ENCODE measurements around the gene SMARCA2.

The SMARCA2 gene

GRCh38 chr9:2199999-2200796 is 185.1 kb downstream of the SMARCA2 start:
- in situ Hi-C loops (cut with MboI; ENCODE audit: low sequenced_read_pairs) = no loop called here

DNA sequence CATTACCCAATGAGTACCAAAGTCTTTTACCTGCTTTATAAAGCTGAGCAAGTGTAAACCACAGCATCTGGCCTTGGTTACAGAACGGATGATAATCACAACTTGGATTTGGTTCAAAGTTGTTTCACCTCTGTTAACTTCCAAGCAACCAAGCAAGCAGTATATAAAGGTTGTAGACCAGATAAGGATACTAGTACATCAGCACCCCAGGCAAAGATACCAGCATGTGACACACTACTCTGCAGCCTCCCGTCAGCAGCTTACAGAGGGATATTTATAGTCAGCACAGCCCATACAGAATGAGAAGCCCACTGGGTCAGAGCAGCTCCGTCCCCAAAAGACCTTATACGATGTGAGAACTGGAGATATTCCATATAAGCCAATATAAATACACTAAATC is 193.3 kb downstream of the SMARCA2 start:
- in situ Hi-C loops (cut with MboI; ENCODE audit: low sequenced_read_pairs) = no loop called here

GRCh38 chr9:2208991-2209390 is 193.8 kb downstream of the SMARCA2 start:
- in situ Hi-C loops (cut with MboI; ENCODE audit: low sequenced_read_pairs) = no loop called here

- in situ Hi-C loops (cut with MboI; ENCODE audit: low sequenced_read_pairs) = no loop called here
Observed at GRCh38 chr9:2209400-2209799, 194.3 kb downstream of the SMARCA2 start.

GRCh38 chr9:2210201-2210600 is 195.1 kb downstream of the SMARCA2 start:
- in situ Hi-C loops (cut with MboI; ENCODE audit: low sequenced_read_pairs) = no loop called here

DNA sequence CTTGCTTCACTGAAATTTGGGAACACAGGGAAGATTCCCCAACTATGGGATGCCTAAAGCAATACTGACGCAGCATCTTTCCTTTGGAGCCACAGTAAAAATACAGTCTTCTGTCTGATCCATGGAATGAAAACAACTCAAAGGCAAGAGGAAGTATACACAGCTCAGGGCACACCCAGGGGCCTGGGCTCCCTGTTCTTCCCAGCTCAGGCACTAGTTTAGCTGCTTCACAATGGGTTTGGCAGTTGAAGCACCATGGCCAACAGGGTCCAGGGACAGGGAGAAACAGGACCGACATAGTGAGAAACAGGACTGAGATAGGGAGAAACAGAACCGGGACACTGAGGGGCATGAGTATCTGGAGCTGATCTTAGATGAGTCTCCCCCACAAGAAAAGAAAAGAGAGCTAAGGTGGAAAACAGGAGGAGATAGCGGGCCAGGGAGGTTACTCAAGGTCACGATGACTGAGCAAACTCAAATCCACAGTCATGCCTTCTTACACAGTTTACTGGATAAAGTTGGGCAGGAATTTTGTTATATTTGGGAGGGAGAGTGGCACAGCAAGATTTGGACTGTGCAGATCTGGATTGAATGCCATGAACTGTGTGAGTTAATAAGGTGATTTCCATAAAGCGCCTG is 198.8 kb downstream of the SMARCA2 start:
- in situ Hi-C loops (cut with MboI; ENCODE audit: low sequenced_read_pairs) = no loop called here

DNA sequence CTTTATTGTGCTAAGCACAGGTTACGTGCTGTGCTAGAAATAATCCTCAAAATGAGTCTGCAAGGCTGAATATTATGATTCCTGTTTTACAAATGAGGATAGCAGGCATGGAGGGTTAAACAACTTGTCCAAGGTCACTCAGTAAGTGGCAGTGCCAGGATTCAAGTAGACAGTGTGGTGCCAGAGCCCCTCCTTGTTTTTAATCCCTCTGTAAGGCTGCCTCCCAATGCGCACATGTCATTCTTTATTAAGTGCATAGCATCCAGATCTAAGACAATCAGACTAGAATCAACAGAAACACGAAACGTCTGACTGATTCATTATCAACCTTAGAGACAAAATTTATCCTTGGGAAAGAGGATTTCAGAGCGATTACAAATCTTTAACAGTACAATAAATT is 199.6 kb downstream of the SMARCA2 start:
- in situ Hi-C loops (cut with MboI; ENCODE audit: low sequenced_read_pairs) = no loop called here

- in situ Hi-C loops (cut with MboI; ENCODE audit: low sequenced_read_pairs) = no loop called here
Observed at GRCh38 chr9:2215921-2216441, 200.8 kb downstream of the SMARCA2 start.

DNA sequence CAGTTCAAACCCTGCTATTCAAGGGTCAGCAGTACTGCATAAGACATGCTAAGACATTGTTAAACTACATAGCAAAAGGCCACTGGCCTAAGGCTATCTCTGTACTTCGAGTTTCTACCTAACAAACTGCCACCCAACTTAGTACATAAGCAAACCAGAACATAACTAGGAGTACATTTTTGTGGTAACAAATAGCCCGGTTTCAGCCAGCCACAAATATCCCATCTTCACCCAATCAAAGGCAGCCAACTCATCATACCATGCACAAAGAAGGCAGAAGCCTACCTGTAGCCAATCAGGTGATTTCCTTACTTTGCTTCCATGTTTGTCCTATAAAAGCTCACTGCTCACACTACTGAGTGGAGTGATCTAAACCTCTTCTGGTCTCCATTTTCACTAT is 201.4 kb downstream of the SMARCA2 start:
- in situ Hi-C loops (cut with MboI; ENCODE audit: low sequenced_read_pairs) = no loop called here

- in situ Hi-C loops (cut with MboI; ENCODE audit: low sequenced_read_pairs) = no loop called here
Observed at GRCh38 chr9:2217540-2217939, 202.4 kb downstream of the SMARCA2 start.

GRCh38 chr9:2220036-2220435 is 204.9 kb downstream of the SMARCA2 start:
- in situ Hi-C loops (cut with MboI; ENCODE audit: low sequenced_read_pairs) = no loop called here

DNA sequence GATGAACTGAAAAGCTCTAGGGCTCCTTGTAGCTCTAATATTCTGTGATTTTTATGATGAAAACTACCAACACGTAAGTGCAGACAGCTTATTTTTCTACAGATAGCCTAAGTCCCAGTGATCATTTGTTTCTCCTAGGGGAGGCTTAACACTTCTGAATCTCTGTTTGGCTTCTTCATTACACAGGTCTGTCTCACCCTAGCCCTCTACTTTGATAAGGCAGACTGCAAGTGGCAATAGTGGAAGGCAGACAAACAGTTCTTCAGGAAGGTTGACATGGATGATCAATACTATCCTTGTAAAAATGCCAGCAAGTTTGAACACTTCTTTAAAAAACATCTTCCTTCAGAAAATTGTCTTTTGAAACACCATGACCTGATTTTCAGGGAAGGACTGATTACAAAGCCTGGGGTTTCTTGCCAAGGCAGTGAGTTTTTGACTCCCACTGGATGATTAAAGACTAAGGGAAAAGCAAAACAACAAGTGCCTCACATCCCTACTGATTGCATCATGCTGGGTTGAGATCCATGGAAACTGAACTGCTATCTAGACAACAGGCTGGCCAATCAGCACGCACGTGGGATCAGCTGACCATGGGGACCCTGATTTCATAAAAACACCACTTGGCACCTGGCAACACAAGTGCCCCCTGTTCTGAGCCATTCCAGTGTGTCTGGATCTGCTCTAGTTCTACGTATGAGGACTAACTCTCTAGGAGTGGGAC is 212.2 kb downstream of the SMARCA2 start:
- in situ Hi-C loops (cut with MboI; ENCODE audit: low sequenced_read_pairs) = no loop called here

GRCh38 chr9:2228132-2228531 is 213.0 kb downstream of the SMARCA2 start:
- in situ Hi-C loops (cut with MboI; ENCODE audit: low sequenced_read_pairs) = no loop called here

DNA sequence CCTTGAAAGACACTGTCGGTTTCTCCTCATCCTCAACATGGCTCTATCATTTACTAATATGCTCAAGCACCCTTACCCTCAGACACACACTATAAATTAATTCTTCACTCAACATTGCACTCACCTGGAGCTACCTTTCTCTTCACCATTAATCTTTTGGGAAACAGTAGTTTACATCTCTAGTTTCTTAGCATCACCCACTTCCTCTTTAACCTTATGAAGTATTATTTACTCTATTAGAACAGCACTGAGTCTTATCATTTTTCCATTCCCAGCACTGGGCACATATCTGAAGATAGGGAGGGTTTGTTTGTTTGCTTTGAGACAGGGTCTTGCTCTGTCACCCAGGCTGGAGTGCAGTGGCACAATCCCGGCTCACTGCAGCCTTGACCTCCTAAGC is 213.5 kb downstream of the SMARCA2 start:
- in situ Hi-C loops (cut with MboI; ENCODE audit: low sequenced_read_pairs) = no loop called here

GRCh38 chr9:2229109-2229721 is 214.1 kb downstream of the SMARCA2 start:
- in situ Hi-C loops (cut with MboI; ENCODE audit: low sequenced_read_pairs) = no loop called here

DNA sequence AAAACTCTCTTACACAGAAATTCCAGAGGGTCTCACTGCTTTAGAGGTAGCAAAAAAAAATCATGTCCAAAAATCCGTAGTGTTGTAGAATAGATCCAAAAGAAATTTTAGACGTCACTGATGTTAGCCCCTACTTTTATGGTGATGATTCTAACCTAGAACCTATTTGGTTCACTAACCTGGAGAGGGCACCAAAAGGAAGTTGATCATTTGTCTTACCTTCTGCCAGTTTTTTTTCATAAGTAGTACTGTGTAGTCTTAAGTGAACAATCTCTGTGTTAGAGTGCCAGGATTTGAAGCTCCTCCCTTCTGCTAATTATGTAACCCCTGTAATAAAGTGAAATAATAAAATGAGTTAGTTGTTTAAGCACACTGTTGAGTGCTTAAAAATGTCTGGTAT is 215.2 kb downstream of the SMARCA2 start:
- in situ Hi-C loops (cut with MboI; ENCODE audit: low sequenced_read_pairs) = no loop called here

DNA sequence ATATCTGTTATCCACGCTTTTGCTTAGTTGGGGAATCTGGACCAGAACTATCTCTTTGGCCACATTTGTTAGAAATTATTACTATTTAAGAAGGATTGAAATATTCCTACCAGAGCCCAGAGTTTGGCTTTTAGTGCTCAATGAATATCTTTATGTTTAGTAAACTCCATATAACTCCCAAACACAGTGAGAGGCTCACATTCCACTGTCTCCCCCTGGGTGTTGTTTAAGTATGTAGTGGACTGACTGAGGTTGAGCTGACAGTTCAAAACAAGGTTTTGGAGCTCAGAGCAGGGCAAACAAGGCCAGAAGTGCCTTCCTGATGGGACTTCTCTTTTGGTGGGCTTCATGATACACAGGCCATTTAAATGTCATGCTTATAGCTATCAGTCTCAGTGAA is 216.0 kb downstream of the SMARCA2 start:
- in situ Hi-C loops (cut with MboI; ENCODE audit: low sequenced_read_pairs) = no loop called here

DNA sequence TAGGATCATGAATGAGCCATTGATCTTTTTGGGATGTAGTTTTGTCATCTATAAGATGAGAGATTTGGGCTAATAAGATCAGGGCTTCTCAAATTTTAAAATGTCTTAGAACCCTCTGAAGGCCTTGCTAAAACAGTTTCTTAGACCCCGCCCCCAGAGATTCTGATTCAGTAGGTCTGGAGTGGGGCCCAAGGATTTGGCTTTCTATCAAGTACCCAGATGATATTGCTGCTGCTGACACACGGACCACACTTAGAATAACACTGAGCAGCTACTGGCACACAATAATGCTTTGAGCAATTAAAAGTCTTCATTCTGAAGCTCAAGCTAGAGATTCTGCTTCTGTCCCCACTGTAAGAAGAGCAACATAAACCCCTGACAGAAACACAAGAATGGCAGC is 216.7 kb downstream of the SMARCA2 start:
- in situ Hi-C loops (cut with MboI; ENCODE audit: low sequenced_read_pairs) = no loop called here

DNA sequence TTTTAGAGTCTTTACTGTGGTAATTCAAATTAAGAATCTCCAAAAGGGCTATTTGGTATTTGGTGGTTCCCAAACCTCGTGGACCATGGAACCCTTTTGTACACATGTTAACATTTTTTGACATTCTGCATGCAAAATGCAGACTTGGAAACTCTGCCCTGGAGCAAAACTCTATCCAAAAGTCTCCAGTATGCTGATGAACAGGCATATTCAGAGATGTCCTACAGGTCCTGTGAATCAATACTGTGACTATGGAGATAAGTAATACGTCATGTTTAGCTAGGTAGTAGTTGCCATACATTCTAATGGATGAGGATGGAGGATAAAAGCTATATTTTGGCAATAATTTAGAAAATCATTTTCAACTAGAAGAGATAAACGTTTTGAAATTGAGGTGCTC is 218.1 kb downstream of the SMARCA2 start:
- in situ Hi-C loops (cut with MboI; ENCODE audit: low sequenced_read_pairs) = no loop called here

- in situ Hi-C loops (cut with MboI; ENCODE audit: low sequenced_read_pairs) = no loop called here
Observed at GRCh38 chr9:2234371-2234893, 219.3 kb downstream of the SMARCA2 start.

DNA sequence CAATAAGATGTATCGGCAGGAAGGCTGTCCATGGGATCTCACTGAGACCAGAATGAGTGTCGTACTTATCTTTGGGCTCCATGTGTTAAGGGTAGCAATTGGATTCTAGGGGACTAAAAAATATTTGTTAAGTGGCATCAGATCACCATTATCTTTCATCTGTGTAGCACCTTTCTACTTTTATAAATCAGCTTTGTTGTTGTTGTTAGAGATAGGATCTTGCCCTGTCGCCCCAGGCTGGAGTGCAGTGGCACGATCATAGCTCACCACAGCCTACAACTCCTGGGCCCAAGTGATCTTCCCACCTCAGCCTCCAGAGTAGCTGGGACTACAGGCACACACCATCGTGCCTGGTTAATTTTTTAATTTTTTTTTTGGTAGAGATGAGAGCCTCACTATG is 220.5 kb downstream of the SMARCA2 start:
- in situ Hi-C loops (cut with MboI; ENCODE audit: low sequenced_read_pairs) = no loop called here
